Measurements from ENCODE around the gene ZC3H10.

DNA sequence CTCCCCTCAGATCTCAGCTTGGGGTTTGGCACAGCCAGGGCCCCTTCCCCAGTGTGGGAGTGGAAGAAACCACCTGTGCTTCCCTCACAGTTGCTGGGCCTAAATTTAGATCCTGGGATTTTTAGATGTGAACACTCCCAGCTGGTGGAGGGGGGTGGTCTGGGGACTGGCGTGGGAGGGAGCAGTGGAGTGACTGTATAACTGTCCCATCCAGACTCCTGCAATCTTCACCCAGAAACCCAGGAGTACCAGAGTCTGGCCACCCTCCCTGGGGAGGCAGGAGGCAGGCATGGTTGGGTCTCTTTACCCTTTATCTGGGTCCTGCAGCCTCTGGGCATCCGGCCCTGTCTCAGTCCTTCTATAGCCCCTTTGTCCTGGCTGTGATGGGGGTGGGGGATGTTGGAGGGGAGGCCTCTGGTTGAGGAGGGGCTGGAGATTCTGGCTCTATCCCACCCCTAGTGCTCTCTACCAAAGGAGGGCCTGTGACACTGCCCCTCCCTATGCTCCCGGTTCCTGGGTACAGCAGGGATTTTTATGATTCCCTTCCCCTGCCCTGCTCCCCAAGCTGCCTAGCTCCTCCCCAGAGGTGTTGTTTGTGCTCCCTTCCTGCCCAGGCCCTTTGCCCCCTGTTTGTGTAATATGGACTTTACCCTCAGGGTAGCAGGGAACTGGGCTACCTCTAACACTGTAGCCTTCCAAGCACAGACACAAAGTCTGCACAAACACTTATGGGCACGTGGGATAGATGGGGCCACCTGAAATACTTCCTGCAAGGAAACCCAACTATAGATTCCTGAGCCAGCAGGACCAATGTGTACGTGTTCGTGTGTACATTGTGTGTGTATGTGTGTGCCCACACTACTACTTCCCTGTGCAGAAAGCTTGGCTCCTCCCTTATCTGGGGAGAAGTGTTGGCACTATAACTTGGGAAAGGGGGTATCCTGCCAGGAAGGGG is 36.4 kb upstream of the ZC3H10 start:
- TF ChIP-seq, protein P1, sequence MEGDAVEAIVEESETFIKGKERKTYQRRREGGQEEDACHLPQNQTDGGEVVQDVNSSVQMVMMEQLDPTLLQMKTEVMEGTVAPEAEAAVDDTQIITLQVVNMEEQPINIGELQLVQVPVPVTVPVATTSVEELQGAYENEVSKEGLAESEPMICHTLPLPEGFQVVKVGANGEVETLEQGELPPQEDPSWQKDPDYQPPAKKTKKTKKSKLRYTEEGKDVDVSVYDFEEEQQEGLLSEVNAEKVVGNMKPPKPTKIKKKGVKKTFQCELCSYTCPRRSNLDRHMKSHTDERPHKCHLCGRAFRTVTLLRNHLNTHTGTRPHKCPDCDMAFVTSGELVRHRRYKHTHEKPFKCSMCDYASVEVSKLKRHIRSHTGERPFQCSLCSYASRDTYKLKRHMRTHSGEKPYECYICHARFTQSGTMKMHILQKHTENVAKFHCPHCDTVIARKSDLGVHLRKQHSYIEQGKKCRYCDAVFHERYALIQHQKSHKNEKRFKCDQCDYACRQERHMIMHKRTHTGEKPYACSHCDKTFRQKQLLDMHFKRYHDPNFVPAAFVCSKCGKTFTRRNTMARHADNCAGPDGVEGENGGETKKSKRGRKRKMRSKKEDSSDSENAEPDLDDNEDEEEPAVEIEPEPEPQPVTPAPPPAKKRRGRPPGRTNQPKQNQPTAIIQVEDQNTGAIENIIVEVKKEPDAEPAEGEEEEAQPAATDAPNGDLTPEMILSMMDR (IDR thresholded peaks at IDR 0.05): no peak
- TF ChIP-seq POLR2A (IDR thresholded peaks at IDR 0.05): no peak

Data from uterus (tissue), 2 donors.